HG03066 (cell line): ENCODE results near the gene ZNF618.

Source experiments
- ATAC-seq: cut with Tn5 transposase; IDR thresholded peaks from one replicate; pipeline ENCODE4 v1.9.1; 2021; ENCODE audit warnings: low read depth; ENCODE audit not compliant: unreplicated experiment

The ZNF618 gene

GRCh38 chr9:113953531-113953930, 77.4 kb downstream of the ZNF618 start:
- ATAC-seq = no peak

- no peak for ATAC-seq
Measured at GRCh38 chr9:113954591-113954990, 78.5 kb downstream of the ZNF618 start.

- ATAC-seq = no peak
Measured at GRCh38 chr9:113955076-113955752, 79.1 kb downstream of the ZNF618 start.

- no peak for ATAC-seq
Measured at GRCh38 chr9:113956901-113957300, 80.8 kb downstream of the ZNF618 start.

- ATAC-seq = no peak
Measured at GRCh38 chr9:113957351-113957750, 81.2 kb downstream of the ZNF618 start.

- ATAC-seq = no peak
Measured at GRCh38 chr9:113957821-113958341, 81.8 kb downstream of the ZNF618 start.

GRCh38 chr9:113958556-113958955, 82.4 kb downstream of the ZNF618 start:
- no peak for ATAC-seq

- no peak for ATAC-seq
Measured at GRCh38 chr9:113960768-113961167, 84.7 kb downstream of the ZNF618 start.

GRCh38 chr9:113962396-113962795, 86.3 kb downstream of the ZNF618 start:
- ATAC-seq = no peak

GRCh38 chr9:113963017-113963620, 87.0 kb downstream of the ZNF618 start:
- ATAC-seq = no peak

GRCh38 chr9:113963696-113964494, 87.8 kb downstream of the ZNF618 start:
- ATAC-seq = no peak

- ATAC-seq = no peak
Measured at GRCh38 chr9:113964495-113965170, 88.5 kb downstream of the ZNF618 start.

- no peak for ATAC-seq
Measured at GRCh38 chr9:113966394-113966793, 90.3 kb downstream of the ZNF618 start.

- ATAC-seq = no peak
Measured at GRCh38 chr9:113967380-113967779, 91.3 kb downstream of the ZNF618 start.

GRCh38 chr9:113969343-113969742, 93.2 kb downstream of the ZNF618 start:
- ATAC-seq = no peak

GRCh38 chr9:113973226-113973625, 97.1 kb downstream of the ZNF618 start:
- ATAC-seq = no peak

- ATAC-seq = no peak
Measured at GRCh38 chr9:113973963-113974413, 97.9 kb downstream of the ZNF618 start.

GRCh38 chr9:113976915-113977314, 100.8 kb downstream of the ZNF618 start:
- no peak for ATAC-seq

GRCh38 chr9:113978725-113979342, 102.7 kb downstream of the ZNF618 start:
- ATAC-seq = no peak
